GM19397 (cell line): ENCODE measurements around the gene CTCF.
"Not testable (repeated sequence)": the region's sequence is repeated elsewhere in the genome, so short reads cannot be mapped to it uniquely, and the experiment has no call there.

Source experiments
- ATAC-seq: cut with Tn5 transposase; IDR thresholded peaks from one replicate; pipeline ENCODE4 v1.9.1; 2021; ENCODE audit warnings: mild to moderate bottlenecking, moderate library complexity; ENCODE audit not compliant: unreplicated experiment

Gene CTCF

GRCh38 chr16:67533024-67533560 lies 29.2 kb upstream of the CTCF start:
- no peak for ATAC-seq

- not testable (repeated sequence) for ATAC-seq
These were observed 28.3 kb upstream of the CTCF start for GRCh38 chr16:67533987-67534386.

- ATAC-seq, result no peak
These were observed 27.9 kb upstream of the CTCF start for GRCh38 chr16:67534431-67534830.

- ATAC-seq, result no peak
These were observed 27.1 kb upstream of the CTCF start for GRCh38 chr16:67535201-67535600.

- ATAC-seq, result peak; percentile 31
These were observed 25.1 kb upstream of the CTCF start for GRCh38 chr16:67537270-67537635.

GRCh38 chr16:67537636-67538591 lies 24.4 kb upstream of the CTCF start:
- peak; percentile 47 for ATAC-seq

GRCh38 chr16:67538666-67539101 lies 23.6 kb upstream of the CTCF start:
- no peak for ATAC-seq

GRCh38 chr16:67539271-67539670 lies 23.1 kb upstream of the CTCF start:
- no peak for ATAC-seq

GRCh38 chr16:67539691-67540635 lies 22.4 kb upstream of the CTCF start:
- ATAC-seq, result no peak

GRCh38 chr16:67540756-67541155 lies 21.6 kb upstream of the CTCF start:
- ATAC-seq, result no peak

- ATAC-seq, result no peak
These were observed 20.7 kb upstream of the CTCF start for GRCh38 chr16:67541391-67542263.

GRCh38 chr16:67542464-67542863 lies 19.9 kb upstream of the CTCF start:
- ATAC-seq, result no peak

- ATAC-seq, result no peak
These were observed 19.3 kb upstream of the CTCF start for GRCh38 chr16:67543036-67543435.

- ATAC-seq, result no peak
These were observed 18.7 kb upstream of the CTCF start for GRCh38 chr16:67543582-67543981.

- no peak for ATAC-seq
These were observed 17.9 kb upstream of the CTCF start for GRCh38 chr16:67544329-67544841.

- ATAC-seq, result no peak
These were observed 17.3 kb upstream of the CTCF start for GRCh38 chr16:67544844-67545664.

- no peak for ATAC-seq
These were observed 16.7 kb upstream of the CTCF start for GRCh38 chr16:67545665-67546024.

GRCh38 chr16:67546091-67546501 lies 16.2 kb upstream of the CTCF start:
- no peak for ATAC-seq

GRCh38 chr16:67546761-67547422 lies 15.4 kb upstream of the CTCF start:
- ATAC-seq, result no peak
